HTR-8/SVneo (cell line): ENCODE results near the gene BEND6.
"Not testable (repeated sequence)": the region's sequence is repeated elsewhere in the genome, so short reads cannot be mapped to it uniquely, and the experiment has no call there.

Experiments
- DNase-seq: peaks from one replicate; pipeline ENCODE4 v3.0.0; 2011; ENCODE audit warnings: low spot score, mixed read lengths; ENCODE audit not compliant: insufficient read length
- FAIRE-seq: peaks from 2 replicates; lab custom pipeline; 2011; peaks lifted over from hg19 to GRCh38; lab: Jason Lieb, UNC

BEND6 gene

DNA sequence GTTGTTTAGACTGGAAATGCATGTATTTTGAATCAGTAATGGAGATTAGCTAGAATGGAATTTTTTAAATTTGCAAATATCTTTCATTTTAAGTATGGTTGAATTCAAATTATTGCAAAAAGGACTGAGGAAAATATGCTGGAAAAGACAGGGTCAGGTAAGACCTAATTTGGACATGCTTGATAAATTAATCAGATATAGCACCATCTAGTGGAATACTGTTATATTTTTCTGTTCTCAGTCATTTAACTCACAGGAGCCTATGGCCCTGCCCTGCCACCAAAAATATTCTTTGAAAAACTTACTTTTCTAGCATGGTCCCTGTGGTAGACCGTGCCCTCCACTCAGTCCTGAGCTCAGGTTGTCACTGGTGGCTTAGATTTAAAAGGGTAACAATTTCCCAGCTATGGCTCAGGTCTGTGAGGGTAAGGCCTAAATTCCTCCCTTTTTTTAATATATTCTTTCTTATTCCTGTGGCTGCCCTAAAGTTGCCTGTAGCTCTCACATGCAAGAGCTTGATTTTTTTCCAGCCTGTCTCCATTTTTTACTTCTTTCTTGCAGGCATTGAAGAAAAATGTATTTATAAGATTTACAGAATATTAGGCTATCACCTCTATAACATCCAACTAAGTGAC lies 66.3 kb downstream of the BEND6 start:
- FAIRE-seq (peak; percentile 68), DNase-seq (peak; percentile 69)

- DNase-seq (no peak), FAIRE-seq (no peak)
Observed at GRCh38 chr6:57024321-57024720, 69.4 kb downstream of the BEND6 start.

DNA sequence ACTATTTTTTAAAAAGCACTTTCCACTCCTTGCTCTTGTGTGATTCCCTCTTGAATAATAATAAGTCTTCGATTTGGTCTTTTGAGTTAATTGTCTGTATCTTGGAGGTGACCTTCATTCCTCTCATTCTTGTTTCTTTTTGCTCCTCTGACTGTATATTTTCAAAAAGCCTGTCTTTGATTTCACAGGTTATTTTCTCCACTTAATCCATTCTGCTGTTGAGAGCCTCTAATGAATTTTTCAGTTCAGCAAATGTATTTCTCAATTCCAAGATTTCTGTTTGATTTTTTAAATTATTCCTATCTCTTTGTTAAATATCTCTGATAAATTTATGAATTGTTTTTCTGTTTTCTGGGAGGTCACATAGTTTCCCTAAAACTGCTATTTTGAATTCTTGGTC lies 69.9 kb downstream of the BEND6 start:
- DNase-seq (no peak), FAIRE-seq (no peak)

DNA sequence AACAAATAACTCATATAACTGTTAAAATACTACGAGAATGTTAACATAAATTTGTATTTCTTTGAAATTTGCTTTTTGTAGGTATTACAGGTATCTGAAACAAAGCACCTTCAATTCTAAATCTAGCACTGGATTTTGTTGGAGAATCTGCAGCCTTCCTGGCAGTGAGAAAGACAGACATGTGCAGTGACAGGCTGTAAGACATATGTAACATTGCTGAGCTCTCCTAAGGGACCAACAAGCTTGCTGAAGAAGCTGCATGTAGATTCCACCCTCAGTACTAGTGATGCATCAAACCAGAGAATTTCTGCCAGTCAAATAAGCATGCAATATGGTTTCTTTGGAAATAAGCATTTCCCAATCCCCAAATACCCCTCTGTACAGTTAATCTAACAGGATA lies 71.1 kb downstream of the BEND6 start:
- FAIRE-seq (no peak), DNase-seq (no peak)

GRCh38 chr6:57027301-57027700 lies 72.4 kb downstream of the BEND6 start:
- DNase-seq = no peak

GRCh38 chr6:57029213-57029612 lies 74.3 kb downstream of the BEND6 start:
- no peak for DNase-seq
- FAIRE-seq = no peak

More at GRCh38 chr6:57027301-57027700, 72.4 kb downstream of the BEND6 start:
- no peak for FAIRE-seq

DNA sequence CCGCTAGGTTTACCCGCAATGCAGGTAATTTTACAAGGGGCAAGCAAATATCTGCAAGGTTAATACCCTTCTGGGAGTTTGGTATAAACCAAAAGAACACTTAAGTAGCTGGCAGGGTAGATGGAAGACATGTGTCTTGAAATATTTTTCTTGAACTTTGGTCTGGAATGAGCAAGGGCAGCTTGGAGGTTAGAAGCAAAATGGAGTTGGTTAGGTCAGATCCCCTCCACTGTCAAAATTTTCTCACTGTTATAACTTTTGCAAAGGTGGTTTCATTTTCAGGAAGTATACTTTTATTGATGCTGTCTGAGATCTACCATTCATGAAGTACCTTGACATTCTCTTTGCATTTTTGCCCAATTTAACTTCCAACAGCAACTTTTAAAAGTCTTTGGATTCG lies 78.3 kb downstream of the BEND6 start:
- DNase-seq = no peak

DNA sequence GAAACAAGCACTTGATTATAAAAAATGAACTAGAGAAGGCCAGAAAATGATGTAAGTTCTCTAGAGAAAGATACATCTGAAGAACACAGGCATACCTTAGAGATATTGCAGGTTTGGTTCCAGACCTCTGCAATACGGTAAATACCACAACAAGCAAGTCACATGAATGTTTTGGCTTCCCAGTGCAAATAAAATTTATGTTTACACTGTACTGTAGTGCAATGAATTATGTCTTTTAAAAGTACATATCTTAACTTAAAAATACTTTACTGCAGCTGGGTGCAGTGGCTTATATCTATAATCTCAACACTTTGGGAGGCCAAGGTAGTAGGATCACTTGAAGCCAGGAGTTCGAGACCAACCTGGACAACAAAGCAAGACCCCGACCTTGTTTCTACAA lies 80.6 kb downstream of the BEND6 start:
- FAIRE-seq = no peak
- no peak for DNase-seq

More for the DNA sequence above, 78.3 kb downstream of the BEND6 start:
- no peak for FAIRE-seq

DNA sequence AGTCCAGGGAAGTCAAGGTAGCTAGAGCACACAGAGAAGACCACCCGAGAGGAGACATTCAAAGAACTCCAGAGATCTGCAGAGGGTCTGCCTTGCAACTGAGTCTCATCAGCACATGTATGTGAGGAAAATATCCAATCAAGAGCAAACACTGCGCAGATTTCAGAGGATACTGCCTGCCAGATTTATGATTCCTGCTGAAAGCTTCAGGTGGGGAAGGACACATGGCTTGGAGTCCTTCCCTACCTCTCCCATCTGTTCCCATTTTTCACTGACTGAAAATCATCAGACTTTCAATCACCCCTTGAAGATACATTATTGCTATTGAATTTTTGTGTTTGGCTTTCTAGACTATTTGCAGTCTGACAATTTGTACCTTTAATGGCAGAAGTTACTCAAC lies 84.0 kb downstream of the BEND6 start:
- DNase-seq = no peak
- no peak for FAIRE-seq

- DNase-seq (no peak), FAIRE-seq (no peak)
Observed at GRCh38 chr6:57040011-57040410, 85.1 kb downstream of the BEND6 start.

DNA sequence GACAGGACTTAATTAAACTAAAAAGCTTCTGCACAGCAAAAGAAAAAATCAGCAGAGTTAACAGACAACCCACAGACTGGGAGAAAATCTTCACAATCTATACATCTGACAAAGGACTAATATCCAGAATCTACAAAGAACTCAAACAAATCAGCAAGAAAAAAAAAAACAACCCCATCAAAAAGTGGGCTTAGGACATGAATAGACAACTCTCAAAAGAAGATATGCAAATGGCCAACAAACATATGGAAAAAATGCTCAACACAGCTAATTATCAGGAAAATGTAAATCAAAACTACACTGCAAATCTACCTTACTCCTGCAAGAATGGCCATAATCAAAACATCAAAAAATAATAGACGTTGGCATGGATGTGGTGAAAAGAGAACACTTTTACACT lies 89.2 kb downstream of the BEND6 start:
- DNase-seq, FAIRE-seq: not testable (repeated sequence)

DNA sequence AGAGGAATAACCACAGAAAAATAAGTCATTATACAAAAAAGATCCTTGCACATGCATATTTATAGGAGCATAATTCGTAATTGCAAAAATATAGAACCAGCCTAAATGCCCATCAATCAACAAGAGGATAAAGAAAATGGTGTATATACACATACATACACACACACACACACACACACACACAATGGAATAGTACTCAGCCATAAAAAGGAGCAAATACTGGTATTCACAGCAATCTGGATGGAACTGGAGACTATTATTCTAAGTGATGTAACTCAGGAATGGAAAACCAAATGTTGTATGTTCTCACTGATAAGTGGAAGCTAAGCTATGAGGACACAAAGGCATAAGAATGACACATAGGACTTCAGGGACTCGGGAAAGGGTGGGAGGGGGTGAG lies 89.7 kb downstream of the BEND6 start:
- FAIRE-seq (no peak), DNase-seq (no peak)

DNA sequence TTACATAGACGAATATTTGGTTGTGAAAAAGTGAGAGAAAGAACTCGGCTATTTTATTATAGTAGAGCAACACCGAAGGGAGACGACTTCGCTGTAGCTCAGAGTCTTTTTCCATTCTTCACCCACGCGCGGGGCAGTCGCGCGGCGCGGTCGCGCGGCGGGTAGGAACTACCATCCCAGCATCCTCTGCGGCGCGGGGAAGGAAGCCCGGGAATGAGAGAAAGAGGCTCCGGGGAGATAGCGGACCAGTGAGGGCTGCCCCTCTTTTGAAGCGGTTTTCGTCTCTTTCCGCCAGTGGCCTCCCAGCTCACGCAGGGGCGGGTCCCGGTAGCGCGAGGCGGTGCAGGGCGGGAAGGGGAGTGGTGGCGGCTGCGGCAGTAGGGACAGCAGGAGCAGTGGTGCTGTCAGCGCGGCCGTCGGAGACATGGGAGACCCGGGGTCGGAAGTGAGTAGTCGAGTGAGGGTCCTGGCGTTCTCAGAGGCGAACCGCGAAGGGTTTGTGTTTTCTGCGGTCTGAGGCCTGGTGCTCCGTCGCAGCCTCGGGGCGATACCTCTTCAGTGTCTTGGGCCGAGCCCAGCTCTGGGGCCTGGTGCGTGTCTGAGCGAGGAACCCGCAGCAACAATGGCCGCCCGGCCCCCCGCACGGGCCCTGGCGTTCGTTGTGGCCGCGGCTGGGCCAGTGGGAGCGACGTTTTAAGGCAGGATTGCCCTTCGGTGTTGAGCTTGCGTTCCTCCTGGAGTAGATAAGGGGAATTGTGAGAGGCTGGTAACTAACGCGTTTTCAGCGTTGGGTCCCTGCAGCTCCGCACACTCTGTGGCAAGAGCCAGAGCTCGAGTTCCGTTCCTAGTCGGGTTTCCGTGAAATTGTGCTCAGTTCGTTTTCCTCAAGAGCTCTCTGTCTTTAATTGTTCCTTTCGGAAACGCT lies 91.7 kb downstream of the BEND6 start, which contains the start of gene KIAA1586:
TSS of gene KIAA1586 (plus strand) at position 362 of the 925 bp plus-strand sequence. CDS start at position 425, 63 bp downstream.
- DNase-seq = peak; percentile 88
- FAIRE-seq = peak; percentile 95

DNA sequence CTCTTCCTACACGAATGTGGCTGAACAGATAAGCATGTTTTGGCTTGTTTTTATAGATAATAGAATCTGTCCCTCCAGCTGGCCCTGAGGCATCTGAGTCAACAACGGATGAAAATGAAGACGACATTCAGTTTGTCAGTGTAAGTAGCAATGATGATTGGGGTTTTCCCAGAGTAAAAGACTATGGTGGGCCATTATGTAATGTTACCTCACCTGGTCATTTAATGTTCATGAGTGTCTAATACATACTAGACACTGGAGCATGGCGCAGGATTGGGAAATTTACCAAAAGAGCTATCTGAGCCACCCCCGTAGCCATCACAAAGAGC lies 92.3 kb downstream of the BEND6 start:
- FAIRE-seq, DNase-seq: not testable (repeated sequence)

- not testable (repeated sequence) for FAIRE-seq, DNase-seq
Observed at GRCh38 chr6:57047859-57048258, 93.0 kb downstream of the BEND6 start.

DNA sequence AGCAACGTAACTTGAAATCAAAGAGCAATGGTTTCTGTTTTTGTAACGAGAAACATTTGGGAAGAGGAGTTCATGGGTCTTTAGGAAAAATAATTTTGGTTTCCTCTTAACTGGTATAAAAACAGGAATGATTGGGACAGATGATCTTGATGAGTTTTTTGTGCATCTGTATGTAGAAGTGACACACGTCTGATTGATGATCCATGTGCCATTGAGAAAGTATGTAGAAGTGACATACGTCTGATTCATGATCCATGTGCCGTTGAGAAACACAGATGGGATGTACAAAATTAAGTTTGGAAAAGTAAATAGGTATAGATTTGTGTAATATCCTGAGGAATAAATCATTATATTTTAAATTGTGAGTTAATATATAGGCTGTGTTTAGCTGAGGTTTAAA lies 93.7 kb downstream of the BEND6 start:
- DNase-seq (no peak), FAIRE-seq (no peak)

- DNase-seq (no peak), FAIRE-seq (no peak)
Observed at GRCh38 chr6:57063847-57064246, 108.9 kb downstream of the BEND6 start.

- DNase-seq (no peak), FAIRE-seq (no peak)
Observed at GRCh38 chr6:57064809-57065208, 109.9 kb downstream of the BEND6 start.

DNA sequence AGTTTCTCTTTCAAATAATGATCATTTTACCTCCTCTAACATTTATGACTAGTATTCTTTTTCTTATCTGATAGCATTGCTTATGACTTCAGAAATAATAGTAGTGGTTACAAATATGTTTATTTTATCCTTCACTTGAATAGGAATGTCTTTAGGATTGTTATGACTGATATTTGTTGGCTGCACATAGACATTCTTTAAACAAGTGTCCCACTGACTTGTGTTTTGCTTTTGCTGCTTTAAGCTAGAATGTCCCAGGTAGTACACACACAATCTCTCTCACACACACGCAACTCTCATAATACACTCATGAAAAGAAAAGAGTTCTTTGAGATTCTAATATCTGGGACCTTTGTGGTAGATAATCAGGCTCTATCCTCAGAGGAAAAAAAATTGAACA lies 113.2 kb downstream of the BEND6 start:
- no peak for FAIRE-seq
- DNase-seq = no peak

DNA sequence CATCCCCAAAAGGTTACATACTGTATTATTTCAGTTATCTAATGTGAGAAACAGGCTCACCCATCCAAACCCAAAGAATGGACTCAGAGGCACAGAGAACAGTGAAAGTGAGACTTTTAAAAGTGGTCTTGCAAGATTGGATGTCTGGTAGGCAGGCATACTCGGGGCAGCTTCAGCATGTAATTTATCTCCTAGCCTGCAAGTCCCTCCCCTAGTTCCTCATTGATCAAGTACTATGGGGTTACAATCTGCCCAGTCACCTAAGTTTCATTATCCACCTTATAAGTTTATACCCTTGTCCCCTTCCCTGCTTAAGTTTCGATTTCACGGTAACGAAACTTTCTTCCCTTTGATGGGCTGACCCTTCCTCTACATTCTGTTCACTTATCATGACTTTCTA lies 114.3 kb downstream of the BEND6 start:
- DNase-seq = no peak
- FAIRE-seq = no peak

DNA sequence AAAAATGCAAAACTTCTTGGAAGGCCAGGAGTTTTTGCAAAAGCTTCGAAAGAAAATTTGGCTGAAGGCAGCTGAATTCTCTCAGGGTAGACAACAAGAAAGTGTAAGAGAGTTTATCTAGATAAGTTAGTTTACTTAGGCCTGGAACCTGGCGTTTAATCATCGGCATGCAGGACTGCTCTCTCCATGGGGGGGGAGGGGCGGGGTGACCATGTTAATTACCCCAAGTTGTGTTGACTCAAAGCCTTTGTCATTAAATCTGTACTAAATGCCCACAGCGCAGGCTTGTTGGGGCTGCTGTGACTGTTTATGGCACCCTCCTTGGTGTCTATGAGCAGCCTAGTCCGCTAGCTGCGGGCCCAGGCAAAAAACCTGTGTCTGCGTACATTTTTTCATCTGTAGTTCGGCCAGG lies 115.0 kb downstream of the BEND6 start:
- FAIRE-seq (no peak), DNase-seq (no peak)
